H1 (cell line): ENCODE measurements around the gene ATP13A2. TPM values are rescaled to one million over a fixed set of nuclear protein-coding genes. Genes with fewer than 3 reads are reported as not detected.
"Not testable (repeated sequence)": the region's sequence is repeated elsewhere in the genome, so short reads cannot be mapped to it uniquely, and the experiment has no call there.

Experiments used
- CTCF ChIA-PET: fragments of 300-600 bp; sonication (Branson Sonifier 250); formaldehyde crosslinking; loops from one replicate; lab custom pipeline; 2021; ENCODE audit not compliant: partially characterized antibody; lab: Charles Lee
- POLR2A ChIA-PET: fragments of 300-600 bp; sonication (Branson Sonifier 250); formaldehyde crosslinking; loops from one replicate; lab custom pipeline; 2021; ENCODE audit warnings: inconsistent platforms; ENCODE audit not compliant: partially characterized antibody; lab: Charles Lee
- DNase-seq, 2 experiments: peaks; one replicate each; pipeline versions ENCODE4 v3.0.0 to v3.0.0-alpha.2; 2010 to 2022; ENCODE audit warnings: low spot score in 2 of 2, low read depth in 1 of 2, mixed read lengths in 1 of 2
- FAIRE-seq: peaks from 2 replicates; lab custom pipeline; 2011; peaks lifted over from hg19 to GRCh38; lab: Jason Lieb, UNC
- H2AFZ ChIP-seq: 2 replicates; pipeline ENCODE4 v1.8.1; 2012; ENCODE audit warnings: low read length, inconsistent platforms
- H2AK5ac ChIP-seq: 2 replicates; pipeline ENCODE4 v1.6.1; 2013; ENCODE audit warnings: low read depth, low read length
- H2BK120ac ChIP-seq: replicated peaks from 2 replicates; pipeline ENCODE3; 2013; ENCODE audit warnings: low read depth, low read length, inconsistent platforms
- H2BK12ac ChIP-seq: 2 replicates; pipeline ENCODE4 v1.6.1; 2013; ENCODE audit warnings: low read depth, low read length
- H2BK15ac ChIP-seq: 2 replicates; pipeline ENCODE4 v1.6.1; 2013; ENCODE audit warnings: low read length
- H2BK20ac ChIP-seq: 2 replicates; pipeline ENCODE4 v1.6.1; 2013; ENCODE audit warnings: low read length
- H2BK5ac ChIP-seq: 2 replicates; pipeline ENCODE4 v1.6.1; 2013; ENCODE audit warnings: low read depth, low read length
- H3K14ac ChIP-seq: 2 replicates; pipeline ENCODE4 v1.6.1; 2013; ENCODE audit warnings: inconsistent platforms; ENCODE audit not compliant: insufficient read length
- H3K18ac ChIP-seq: 2 replicates; pipeline ENCODE4 v1.6.1; 2013; ENCODE audit warnings: low read length; ENCODE audit errors: extremely low read depth
- H3K23ac ChIP-seq: 2 replicates; pipeline ENCODE4 v1.6.1; 2013; ENCODE audit warnings: inconsistent platforms; ENCODE audit not compliant: insufficient read length
- H3K23me2 ChIP-seq: 2 replicates; pipeline ENCODE4 v1.6.1; 2013; ENCODE audit warnings: low read depth, low read length
- H3K27ac ChIP-seq: 2 replicates; pipeline ENCODE4 v1.6.1; 2011; ENCODE audit warnings: low read depth, low read length, inconsistent platforms
- H3K27me3 ChIP-seq, 4 experiments: replicated peaks in 1 of 4; 1 replicate in 1 of 4; 2 replicates in 3 of 4; pipeline versions ENCODE4 v1.6.1 to v1.8.1; 2011 to 2013; ENCODE audit warnings: low read length in 3 of 4, mild to moderate bottlenecking in 3 of 4, inconsistent platforms in 2 of 4, mixed read lengths in 2 of 4, moderate library complexity in 1 of 4; ENCODE audit not compliant: control insufficient read depth in 3 of 4, insufficient read depth in 3 of 4; ENCODE audit errors: extremely low read depth in 1 of 4
- H3K36me3 ChIP-seq, 4 experiments: 2 replicates each; pipeline versions ENCODE4 v1.6.1 to v1.8.1; 2011 to 2013; ENCODE audit warnings: mild to moderate bottlenecking in 4 of 4, low read length in 3 of 4, moderate library complexity in 2 of 4, control low read depth in 1 of 4, inconsistent platforms in 1 of 4; ENCODE audit not compliant: insufficient read depth in 4 of 4, control insufficient read depth in 2 of 4
- H3K4ac ChIP-seq: replicated peaks from 2 replicates; pipeline ENCODE3; 2013; ENCODE audit warnings: low read length, low read depth, mixed read lengths, inconsistent platforms; ENCODE audit not compliant: insufficient read length
- H3K4me1 ChIP-seq, 4 experiments: replicated peaks in 1 of 4; 1 replicate in 1 of 4; 2 replicates in 3 of 4; pipeline versions ENCODE4 v1.6.1 to v1.8.1; 2011 to 2013; ENCODE audit warnings: low read length in 3 of 4, inconsistent platforms in 2 of 4, mixed read lengths in 1 of 4; ENCODE audit not compliant: insufficient read depth in 4 of 4, control insufficient read depth in 3 of 4
- H3K4me2 ChIP-seq, 2 experiments: 2 replicates each; pipeline versions ENCODE4 v1.6.1 to v1.8.1; 2011 to 2013; ENCODE audit warnings: low read depth in 2 of 2, low read length in 2 of 2, control low read depth in 1 of 2, inconsistent platforms in 1 of 2, mild to moderate bottlenecking in 1 of 2; ENCODE audit not compliant: insufficient read depth in 1 of 2
- H3K4me3 ChIP-seq, 4 experiments: fragments of 200-600, 300-600 bp in 1 of 4; sonication (generic), shearing (Covaris generic), sonication (Bioruptor Twin) in 1 of 4; 2 replicates each; pipeline versions ENCODE4 v1.5.1 to v1.8.1; 2011 to 2016; ENCODE audit warnings: low read length in 4 of 4, low read depth in 3 of 4, control low read depth in 2 of 4, inconsistent platforms in 2 of 4, mild to moderate bottlenecking in 2 of 4, mixed read lengths in 1 of 4, moderate library complexity in 1 of 4; ENCODE audit not compliant: insufficient read depth in 2 of 4; ENCODE audit errors: extremely low read depth in 1 of 4
- H3K56ac ChIP-seq: replicated peaks from 2 replicates; pipeline ENCODE3; 2013; ENCODE audit warnings: low read depth, mild to moderate bottlenecking, mixed read lengths, low read length, inconsistent platforms; ENCODE audit not compliant: insufficient read length
- H3K79me1 ChIP-seq: 2 replicates; pipeline ENCODE4 v1.6.1; 2013; ENCODE audit warnings: low read depth, low read length, control low read depth
- H3K79me2 ChIP-seq, 2 experiments: 2 replicates each; pipeline versions ENCODE4 v1.6.1 to v1.8.1; 2012 to 2013; ENCODE audit warnings: low read length in 2 of 2, mild to moderate bottlenecking in 2 of 2, inconsistent platforms in 1 of 2; ENCODE audit not compliant: insufficient read depth in 2 of 2, control insufficient read depth in 1 of 2
- H3K9ac ChIP-seq, 4 experiments: replicated peaks in 1 of 4; 1 replicate in 1 of 4; 2 replicates in 3 of 4; pipeline versions ENCODE4 v1.6.1 to v1.8.1; 2011 to 2013; ENCODE audit warnings: low read depth in 3 of 4, low read length in 3 of 4, control low read depth in 2 of 4, mild to moderate bottlenecking in 2 of 4, moderate library complexity in 2 of 4, inconsistent platforms in 1 of 4; ENCODE audit errors: extremely low read depth in 1 of 4
- H3K9me3 ChIP-seq, 2 experiments: 2 replicates each; pipeline versions ENCODE4 v1.6.1 to v1.8.1; 2012 to 2013; ENCODE audit warnings: mild to moderate bottlenecking in 2 of 2, moderate library complexity in 2 of 2, control low read depth in 1 of 2, inconsistent platforms in 1 of 2, low read depth in 1 of 2, low read length in 1 of 2, mixed read lengths in 1 of 2; ENCODE audit not compliant: insufficient read depth in 2 of 2
- H4K20me1 ChIP-seq, 2 experiments: replicated peaks in 1 of 2; 2 replicates each; pipeline versions ENCODE3 to v1.8.1; 2011 to 2013; ENCODE audit warnings: inconsistent platforms in 2 of 2, low read length in 2 of 2, mild to moderate bottlenecking in 1 of 2; ENCODE audit not compliant: insufficient read depth in 2 of 2, control insufficient read depth in 1 of 2
- H4K5ac ChIP-seq: 2 replicates; pipeline ENCODE4 v1.6.1; 2013; ENCODE audit warnings: low read length, low read depth, mixed read lengths, inconsistent platforms; ENCODE audit not compliant: insufficient read length
- H4K8ac ChIP-seq: 2 replicates; pipeline ENCODE4 v1.8.0; 2013; ENCODE audit warnings: mild to moderate bottlenecking, moderate library complexity, low read length, inconsistent platforms; ENCODE audit not compliant: insufficient read depth; ENCODE audit errors: extremely low read depth
- H4K91ac ChIP-seq: replicated peaks from 2 replicates; pipeline ENCODE3; 2013; ENCODE audit warnings: low read length, mixed read lengths, inconsistent platforms; ENCODE audit not compliant: insufficient read length
- WGBS, 2 experiments: shearing (Covaris generic) in 1 of 2; methylation state at CpG; one replicate each; pipeline versions ENCODE4 v1.1.6 to v1.1.7; 2013 to 2015; ENCODE audit warnings: low lambda C conversion rate in 2 of 2, mixed read lengths in 2 of 2, inconsistent platforms in 1 of 2, low coverage in 1 of 2, missing lambda C conversion rate in 1 of 2; ENCODE audit not compliant: insufficient replicate concordance in 2 of 2, insufficient coverage in 1 of 2, insufficient read length in 1 of 2; ENCODE audit errors: extremely low coverage in 1 of 2, missing lambda C conversion rate in 1 of 2; 5-methylcytosine and 5-hydroxymethylcytosine counted together
- polyA plus RNA-seq, 7 experiments: library from polyadenylated mRNA; depleted of rRNA in 3 of 7; stranded (reverse) in 5 of 7; unstranded in 2 of 7; fragments of >200 nt in 5 of 7; fragments of 200-250 nt in 2 of 7; gene quantifications; 1 replicate in 5 of 7; 2 replicates in 1 of 7; 4 replicates in 1 of 7; pipeline versions ENCODE4 v1.2.1 to v1.2.3, GENCODE V29; 2011 to 2013; ENCODE audit warnings: missing spikeins in 2 of 7, mixed read lengths in 2 of 7
- total RNA-seq: library from RNA; stranded (reverse); fragmentation: NEBNext Ultra II Directional; extraction: Animal tissue kit (Norgen Biotek cat#: 25700); gene quantifications from 2 replicates; pipeline ENCODE4 v1.2.1, GENCODE V29; 2021

ATP13A2 gene
- total and polyA plus RNA-seq, 2 of the 8 experiments (the other 6 are each of a cell fraction or from before 2014, with no cell fraction given): 82.1 to 83.6 TPM

GRCh38 chr1:16939386-16940180 is 72.1 kb downstream of the ATP13A2 start:
- H3K9me3 ChIP-seq, H2BK120ac ChIP-seq, H2BK12ac ChIP-seq, H4K5ac ChIP-seq, H2BK5ac ChIP-seq, H3K79me2 ChIP-seq, H3K4me1 ChIP-seq, H3K4ac ChIP-seq, H3K23ac ChIP-seq, H4K8ac ChIP-seq, H3K56ac ChIP-seq, H3K23me2 ChIP-seq, FAIRE-seq, H2AK5ac ChIP-seq, H3K9ac ChIP-seq, H3K18ac ChIP-seq, H2BK20ac ChIP-seq, H3K14ac ChIP-seq, H4K20me1 ChIP-seq, H3K27me3 ChIP-seq, H3K27ac ChIP-seq, H4K91ac ChIP-seq, H3K79me1 ChIP-seq, H2AFZ ChIP-seq, H2BK15ac ChIP-seq: not testable (repeated sequence)
- CTCF ChIA-PET: interaction anchor here (0.6 to 4.2 kb wide), 14 partner anchors 8 to 319 kb away, joined by 3 to 22 read pairs (median 4); no protein-coding TSS in a partner anchor
- Histone ChIP-seq H3K4me3 (peak overlapping the region in 1 of 4 experiments; percentile 52; a peak in 1 of 8 replicates), H3K4me2 (peak overlapping the region in 1 of 2 experiments; percentile 63; a peak in 1 of 4 replicates), H3K36me3 (peaks cover 2 to 34% (median 14%) of the 10 kb centered on the region in 4 experiments; a peak in 6 of 8 replicates)
- peak in 1 of 2 experiments; percentile 76 for DNase-seq
- WGBS, 2 experiments: 97% methylated on average over 23 of the region's 32 CpGs; no CpG with 5 or more reads in 1 of the 2 experiments
- POLR2A ChIA-PET: interaction anchor here (0.6 to 1.4 kb wide), 4 partner anchors 18 to 327 kb away, joined by 3 to 4 read pairs (median 3); partner anchors contain the start of gene CROCC
